Endothelial cell of umbilical vein (primary cell): ENCODE measurements around the gene ASB13. TPM values are rescaled to one million over a fixed set of nuclear protein-coding genes. Genes with fewer than 3 reads are reported as not detected.

Source experiments
- BruUV-seq: library from RNA; stranded (reverse); fragments of 400-500 nt; replicated peaks from 2 replicates; lab custom pipeline; 2021; lab: Mats Ljungman, UMichigan
- CTCF ChIA-PET: fragments of 300-600, 350-600 bp; sonication (Branson Sonifier 250); formaldehyde crosslinking; loops from one replicate; lab custom pipeline; 2021; ENCODE audit warnings: antibody characterized with exemption, inconsistent platforms; lab: Charles Lee
- POLR2A ChIA-PET: fragments of 300-600, 350-600 bp; sonication (Branson Sonifier 250); formaldehyde crosslinking; loops from one replicate; lab custom pipeline; 2021; ENCODE audit warnings: antibody characterized with exemption, inconsistent platforms; lab: Charles Lee
- DNase-seq: peaks from one replicate; pipeline ENCODE4 v3.0.0-alpha.2; 2011; ENCODE audit warnings: low read depth, low spot score
- FAIRE-seq: peaks from 2 replicates; lab custom pipeline; 2011; peaks lifted over from hg19 to GRCh38; lab: Jason Lieb, UNC
- H2AFZ ChIP-seq: 2 replicates; pipeline ENCODE4 v1.6.0; 2012; ENCODE audit warnings: low read depth, low read length, control low read depth, inconsistent platforms
- H3K27ac ChIP-seq: 2 replicates; pipeline ENCODE4 v1.5.1; 2011; ENCODE audit warnings: low read depth, mild to moderate bottlenecking, control low read depth, low read length, moderate library complexity; ENCODE audit not compliant: insufficient read depth
- H3K27me3 ChIP-seq, 2 experiments: 2 replicates each; pipeline versions ENCODE4 v1.6.0 to v1.6.1; 2011; ENCODE audit warnings: low read length in 2 of 2, mixed read lengths in 1 of 2; ENCODE audit not compliant: control insufficient read depth in 2 of 2, insufficient read depth in 2 of 2
- H3K36me3 ChIP-seq, 2 experiments: 2 replicates in 1 of 2; 3 replicates in 1 of 2; pipeline ENCODE4 v1.5.1; 2011; ENCODE audit warnings: low read length in 2 of 2, mild to moderate bottlenecking in 1 of 2, moderate library complexity in 1 of 2; ENCODE audit not compliant: control insufficient read depth in 2 of 2, insufficient read depth in 2 of 2; ENCODE audit errors: extremely low read depth in 1 of 2
- H3K4me1 ChIP-seq: 3 replicates; pipeline ENCODE4 v1.5.1; 2011; ENCODE audit warnings: mild to moderate bottlenecking, low read length; ENCODE audit not compliant: control insufficient read depth, insufficient read depth; ENCODE audit errors: extremely low read depth
- H3K4me2 ChIP-seq: 2 replicates; pipeline ENCODE4 v1.6.1; 2011; ENCODE audit warnings: low read length, control low read depth, mixed read lengths; ENCODE audit not compliant: insufficient read depth
- H3K4me3 ChIP-seq, 3 experiments: fragments of 200-600 bp in 1 of 3; sonication (generic), shearing (Covaris generic) in 1 of 3; replicated peaks in 1 of 3; 2 replicates each; pipeline ENCODE4 v1.5.1; 2011 to 2016; ENCODE audit warnings: control low read depth in 3 of 3, low read length in 3 of 3, mild to moderate bottlenecking in 2 of 3, inconsistent platforms in 1 of 3, low read depth in 1 of 3, moderate library complexity in 1 of 3; ENCODE audit not compliant: insufficient read depth in 1 of 3
- H3K79me2 ChIP-seq: 2 replicates; pipeline ENCODE4 v1.6.0; 2012; ENCODE audit warnings: low read length, inconsistent platforms; ENCODE audit not compliant: control insufficient read depth, insufficient read depth
- H3K9ac ChIP-seq: replicated peaks from 2 replicates; pipeline ENCODE3; 2011; ENCODE audit warnings: low read length, control low read depth; ENCODE audit not compliant: insufficient read depth; ENCODE audit errors: extremely low read depth
- H3K9me1 ChIP-seq: replicated peaks from 3 replicates; pipeline ENCODE4 v1.6.0; 2011; ENCODE audit warnings: mild to moderate bottlenecking, low read length; ENCODE audit not compliant: control insufficient read depth, insufficient read depth; ENCODE audit errors: extremely low read depth
- H3K9me3 ChIP-seq: replicated peaks from 2 replicates; pipeline ENCODE4 v1.5.1; 2012; ENCODE audit warnings: low read length, inconsistent platforms; ENCODE audit not compliant: control insufficient read depth, insufficient read depth
- H4K20me1 ChIP-seq: replicated peaks from 2 replicates; pipeline ENCODE3; 2011; ENCODE audit warnings: mild to moderate bottlenecking, low read length; ENCODE audit not compliant: control insufficient read depth, insufficient read depth; ENCODE audit errors: extremely low read depth
- EZH2 ChIP-seq: IDR thresholded peaks from 2 replicates; pipeline ENCODE4 v1.6.1; 2012; ENCODE audit warnings: borderline replicate concordance, low read depth, mild to moderate bottlenecking, moderate library complexity, low read length, inconsistent platforms; ENCODE audit not compliant: severe bottlenecking
- FOS ChIP-seq: IDR thresholded peaks from 2 replicates; pipeline ENCODE4 v1.6.1; 2011; ENCODE audit warnings: mild to moderate bottlenecking, low read length, moderate library complexity, borderline replicate concordance; ENCODE audit not compliant: insufficient read depth
- GATA2 ChIP-seq: IDR thresholded peaks from 2 replicates; pipeline ENCODE4 v1.7.0; 2011; ENCODE audit warnings: low read depth, mild to moderate bottlenecking, moderate library complexity, mixed read lengths, low read length; ENCODE audit not compliant: insufficient read length, insufficient read depth
- JUN ChIP-seq: IDR thresholded peaks from 2 replicates; pipeline ENCODE4 v1.6.1; 2011; ENCODE audit warnings: borderline replicate concordance, low read depth; ENCODE audit not compliant: insufficient read length, insufficient read depth
- MAX ChIP-seq: IDR thresholded peaks from 2 replicates; pipeline ENCODE4 v1.6.1; 2011; ENCODE audit not compliant: insufficient read depth, insufficient read length
- MYC ChIP-seq: IDR thresholded peaks from one replicate; pipeline ENCODE4 v1.6.1; 2011; ENCODE audit warnings: mild to moderate bottlenecking, low read depth, low read length
- POLR2A ChIP-seq: IDR thresholded peaks from 2 replicates; pipeline ENCODE4 v1.6.1; 2012; ENCODE audit warnings: low read depth, mild to moderate bottlenecking, control low read depth, low read length
- POLR2AphosphoS5 ChIP-seq: IDR thresholded peaks from 2 replicates; pipeline ENCODE4 v1.6.1; 2012; ENCODE audit warnings: low read depth, mild to moderate bottlenecking, control low read depth, low read length, moderate library complexity; ENCODE audit not compliant: insufficient read depth
- dilution Hi-C: fragments of 300-500 bp; cut with MboI; formaldehyde crosslinking; loops from one replicate; pipeline ENCODE4 v1.15.0; 2019; ENCODE audit warnings: low sequenced_read_pairs; ENCODE audit not compliant: extremely low pct_ligation_motif_present
- intact Hi-C: fragments of 100-400 bp; cut with micrococcal nuclease; formaldehyde crosslinking; loops from one replicate; pipeline ENCODE4 v1.10.0; 2022
- polyA plus RNA-seq, 4 experiments: library from polyadenylated mRNA; depleted of rRNA in 3 of 4; stranded (reverse) in 3 of 4; unstranded in 1 of 4; fragments of >200 nt; gene quantifications; 2 replicates each; pipeline versions ENCODE4 v1.2.1 to v1.2.3, GENCODE V29; 2011 to 2012; ENCODE audit warnings: missing spikeins in 1 of 4
- total RNA-seq: library from RNA; stranded (reverse); gene quantifications from 2 replicates; pipeline ENCODE4 v1.2.3, GENCODE V29; 2021

Gene ASB13
- total and polyA plus RNA-seq, 2 donors (not counting 3 experiments of a cell fraction or from before 2014, with no cell fraction given), result 6.3 to 7.3 TPM

- Histone ChIP-seq H3K36me3 (no peaks in the 10 kb centered on the region), H3K4me1 (peaks cover 6% of the 10 kb centered on the region), H3K27me3 (peaks cover 0 to 5% of the 10 kb centered on the region in 2 experiments), H3K4me3 (peak overlapping the region in 1 of 3 experiments; percentile 94), H2AFZ (no peak overlapping the region), H3K9ac (no peak overlapping the region), H3K79me2 (no peaks in the 10 kb centered on the region), H3K9me3 (no peaks in the 10 kb centered on the region), H4K20me1 (no peaks in the 10 kb centered on the region), H3K4me2 (peak overlapping the region; percentile 0), H3K9me1 (no peaks in the 10 kb centered on the region), H3K27ac (no peak overlapping the region)
- peak; percentile 61 for TF ChIP-seq MAX
- no peak for TF ChIP-seq GATA2
- DNase-seq, result peak; percentile 17
- FAIRE-seq, result no peak
- intact Hi-C loops, result loop anchor here (1.0 kb wide), 1 partner anchor 17 kb away; the partner anchor contains the start of gene TASOR2
- ChIA-PET POLR2A (no interaction called here), CTCF (no interaction called here)
- dilution Hi-C loops, result no loop called here
- no TSS peak for BruUV-seq
Measured at GRCh38 chr10:5666841-5667630, 641 bp upstream of the ASB13 start.

GRCh38 chr10:5665373-5666007 is 905 bp downstream of the ASB13 start:
- TF ChIP-seq MYC (no peak), POLR2A (no peak), JUN (no peak), MAX (no peak), POLR2AphosphoS5 (no peak), FOS (no peak), EZH2 (no peak), GATA2 (no peak)
- peak overlapping the region; percentile 56 to 94 (median 57) for H3K4me3 ChIP-seq
- CTCF ChIA-PET, result no interaction called here
- no peaks in the 10 kb centered on the region for H4K20me1 ChIP-seq
- no peak for DNase-seq
- H3K9me1 ChIP-seq, result no peaks in the 10 kb centered on the region
- H3K36me3 ChIP-seq, result no peaks in the 10 kb centered on the region
- dilution Hi-C loops (no loop called here), intact Hi-C loops (no loop called here)
- peaks cover 6% of the 10 kb centered on the region for H3K4me1 ChIP-seq
- H2AFZ ChIP-seq, result peak overlapping the region; percentile 76
- H3K27me3 ChIP-seq, result peaks cover 0 to 2% of the 10 kb centered on the region in 2 experiments
- no peak for FAIRE-seq
- peak overlapping the region; percentile 9 for H3K9ac ChIP-seq
- no peaks in the 10 kb centered on the region for H3K79me2 ChIP-seq
- POLR2A ChIA-PET, result no interaction called here
- H3K4me2 ChIP-seq, result peak overlapping the region; percentile 88
- no TSS peak for BruUV-seq
- no peaks in the 10 kb centered on the region for H3K9me3 ChIP-seq
- H3K27ac ChIP-seq, result no peak overlapping the region
